Cortex of kidney (tissue), 1 donor: Measurements from ENCODE around the gene DPH3.

Source experiments
- DNase-seq: peaks from one replicate; lab custom pipeline; 2025; lab: John Stamatoyannopoulos, UW

Gene DPH3

DNA sequence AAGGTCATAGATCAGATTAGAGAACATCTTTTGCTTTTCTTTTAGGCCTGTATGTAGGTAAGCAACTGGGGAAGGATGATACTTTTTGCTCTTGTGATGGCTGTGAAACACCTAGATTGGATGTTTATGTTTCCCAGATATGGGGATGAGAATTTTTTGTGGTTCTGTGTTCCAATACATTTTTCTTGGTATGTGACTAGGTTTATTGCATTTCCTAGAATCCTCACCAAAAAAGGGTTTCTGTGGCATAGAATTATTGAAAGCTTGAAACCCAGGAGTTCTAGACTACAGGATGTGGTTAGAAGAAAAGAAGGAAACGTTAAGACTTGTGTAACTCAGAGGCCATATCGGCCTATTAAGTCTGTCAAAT lies 26.1 kb upstream of the DPH3 start:
- no peak for DNase-seq

DNA sequence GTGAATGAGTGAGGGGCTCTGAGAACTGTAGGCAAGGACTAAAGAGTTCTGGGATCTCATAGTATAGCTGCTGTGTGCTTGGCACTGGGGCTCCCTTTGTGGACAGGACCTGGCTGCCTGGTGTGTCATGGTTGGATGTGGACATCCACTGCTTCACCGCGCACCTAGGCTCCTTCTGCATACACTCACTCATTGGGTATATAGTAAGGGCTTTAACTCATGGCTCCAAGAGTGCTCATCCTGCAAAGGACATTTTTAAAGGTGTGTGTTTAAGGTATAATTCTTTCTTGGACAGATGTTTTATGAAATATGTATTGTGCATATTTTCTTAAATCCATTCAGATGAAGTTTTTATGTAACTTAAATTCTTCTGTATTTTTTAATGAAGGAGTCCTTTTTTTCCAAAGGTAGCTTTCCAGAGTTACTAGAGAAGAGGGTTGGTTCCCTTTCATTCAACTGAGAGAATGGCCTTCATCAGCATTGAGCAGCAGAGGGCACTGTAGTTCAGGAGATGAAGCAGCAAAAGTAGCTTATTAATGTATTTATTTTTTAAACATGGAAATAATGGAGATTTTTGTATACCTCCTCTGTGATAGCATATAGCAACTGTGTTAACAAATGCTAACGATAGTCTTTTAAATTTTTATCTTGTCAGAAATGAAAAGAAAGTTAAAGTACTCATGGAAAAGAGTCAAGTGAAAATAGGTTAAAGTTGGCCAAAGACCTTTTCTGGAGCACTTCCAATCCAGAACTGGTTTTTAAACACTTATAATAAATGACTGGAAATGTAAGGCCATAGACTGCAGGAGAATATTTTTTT lies 25.5 kb upstream of the DPH3 start:
- DNase-seq = no peak

DNA sequence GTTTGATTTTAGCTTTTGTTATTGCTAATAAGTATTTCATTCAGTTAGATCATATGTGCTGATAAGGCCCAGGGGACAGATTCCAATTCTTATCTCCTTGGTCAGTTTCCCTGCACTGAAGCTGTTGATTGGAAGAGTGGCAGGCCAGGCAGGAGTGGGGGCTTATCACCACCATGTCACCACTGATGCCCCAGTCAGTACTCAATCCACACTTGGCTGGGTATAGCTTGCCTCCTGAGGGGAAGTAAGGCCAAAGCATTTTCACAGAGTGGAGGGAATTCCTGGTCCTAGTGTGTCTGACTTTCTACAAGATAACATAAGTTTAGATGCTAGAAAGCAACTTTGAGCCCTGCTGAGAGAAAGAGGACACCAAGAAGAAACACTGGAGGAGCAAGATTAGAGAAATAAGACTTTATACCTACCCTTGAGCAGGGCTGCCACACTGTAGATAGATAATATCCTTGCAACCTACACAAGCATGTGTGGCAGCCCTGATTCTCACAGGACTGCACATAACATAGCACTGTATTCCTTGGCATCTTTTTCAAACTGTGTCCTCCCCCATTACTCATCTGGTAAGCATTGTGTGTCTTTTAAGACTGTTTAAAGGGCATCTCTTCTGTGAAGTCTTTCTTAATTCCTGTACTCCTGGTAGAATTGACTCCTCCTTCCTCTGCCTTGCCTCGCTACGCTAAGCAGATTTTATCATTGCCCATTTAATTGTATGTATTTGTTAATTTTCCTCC lies 24.6 kb upstream of the DPH3 start:
- DNase-seq = no peak

DNA sequence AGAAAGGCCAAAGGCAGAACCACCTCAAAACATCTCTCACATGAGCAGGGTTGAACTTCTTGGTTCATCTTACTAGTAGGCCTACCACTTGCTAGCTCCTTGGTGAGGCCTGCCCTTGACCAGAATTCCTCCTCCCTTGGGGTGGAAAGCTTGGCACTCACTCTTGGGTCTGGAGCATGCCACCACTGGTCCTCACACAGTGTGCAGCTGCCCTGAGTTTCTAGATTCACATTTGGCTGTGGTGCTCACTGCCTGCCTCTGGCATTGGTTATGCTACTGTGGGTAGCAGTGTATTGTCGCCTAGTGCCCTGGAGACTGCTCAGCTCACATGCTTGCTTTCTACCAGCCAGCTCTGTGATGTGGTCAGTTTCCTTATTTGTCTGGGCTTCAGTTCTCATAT lies 23.9 kb upstream of the DPH3 start:
- no peak for DNase-seq

DNA sequence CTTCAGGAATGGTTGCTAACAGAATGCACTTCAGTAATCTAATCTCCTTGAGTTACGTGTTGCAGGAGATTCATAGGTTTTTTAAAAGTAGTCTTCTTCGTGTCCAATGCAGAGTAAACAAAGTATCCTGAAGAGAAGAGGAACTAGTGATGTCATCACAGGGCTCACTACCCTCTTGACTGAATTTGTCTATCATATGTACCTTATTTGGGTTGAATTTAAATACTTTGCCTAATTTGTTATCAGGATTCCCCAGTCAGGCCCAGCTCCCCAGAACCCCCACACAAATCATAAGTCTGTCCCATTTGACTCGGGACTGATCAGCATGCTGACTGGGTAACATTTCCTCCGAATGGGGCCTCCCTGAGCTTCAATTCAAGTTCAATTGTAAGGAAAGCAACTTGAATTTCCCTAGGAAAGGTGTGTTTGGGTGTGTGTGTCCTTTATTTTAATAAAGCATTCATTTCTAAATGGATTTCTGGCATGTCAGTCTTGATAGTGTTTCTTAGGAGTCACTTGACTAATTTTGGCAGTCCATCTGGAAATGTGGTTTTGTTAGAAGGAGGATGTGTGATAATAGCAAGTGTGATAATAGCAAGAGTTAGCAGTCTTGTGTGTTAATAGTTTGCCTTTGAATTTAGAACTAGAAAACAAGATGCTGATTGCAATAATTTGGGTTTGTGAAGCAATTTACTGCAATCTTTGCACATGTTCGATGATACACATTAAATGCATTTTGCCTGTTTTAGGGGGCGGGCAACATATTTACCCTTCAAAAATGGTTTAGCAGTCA lies 22.2 kb upstream of the DPH3 start:
- DNase-seq = no peak

DNA sequence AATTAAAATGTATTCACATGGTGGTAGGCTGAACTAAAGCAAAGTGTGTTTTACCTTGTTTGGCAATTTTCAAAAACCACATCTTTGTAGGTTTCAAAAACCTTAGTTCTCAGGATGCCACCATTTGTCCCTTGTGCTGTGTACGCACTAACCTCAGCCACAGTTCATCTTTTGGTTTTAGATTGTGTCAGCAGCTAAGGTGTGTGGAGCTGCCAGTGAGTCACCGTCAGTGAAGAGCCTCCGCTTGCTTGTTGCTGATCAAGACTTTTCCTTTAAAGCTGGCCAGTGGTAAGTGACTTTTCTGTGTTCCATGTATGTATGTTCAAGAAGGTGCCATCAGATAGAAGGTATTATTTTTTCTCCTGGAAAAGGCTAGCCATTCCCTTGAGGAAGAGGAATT lies 21.4 kb upstream of the DPH3 start:
- DNase-seq = no peak

DNA sequence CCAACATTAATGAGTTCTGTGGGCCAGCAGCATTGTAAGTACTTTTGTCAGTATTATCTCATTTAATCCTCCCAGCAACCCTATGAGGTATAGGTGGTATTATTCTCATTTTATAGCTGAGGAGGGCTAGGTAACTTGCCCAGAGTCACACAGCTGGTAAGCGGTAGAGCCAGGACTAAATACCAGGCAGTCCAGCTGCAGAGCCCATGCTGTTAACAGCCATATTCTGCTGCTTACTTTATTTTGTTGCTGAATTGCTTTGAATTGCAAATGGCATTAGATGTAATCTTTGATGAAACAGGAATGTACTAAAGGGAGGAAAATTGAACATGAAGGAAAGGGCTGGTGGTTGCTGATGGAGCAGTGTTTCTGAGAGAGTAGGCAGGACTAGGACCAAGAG lies 19.9 kb upstream of the DPH3 start:
- DNase-seq = no peak

DNA sequence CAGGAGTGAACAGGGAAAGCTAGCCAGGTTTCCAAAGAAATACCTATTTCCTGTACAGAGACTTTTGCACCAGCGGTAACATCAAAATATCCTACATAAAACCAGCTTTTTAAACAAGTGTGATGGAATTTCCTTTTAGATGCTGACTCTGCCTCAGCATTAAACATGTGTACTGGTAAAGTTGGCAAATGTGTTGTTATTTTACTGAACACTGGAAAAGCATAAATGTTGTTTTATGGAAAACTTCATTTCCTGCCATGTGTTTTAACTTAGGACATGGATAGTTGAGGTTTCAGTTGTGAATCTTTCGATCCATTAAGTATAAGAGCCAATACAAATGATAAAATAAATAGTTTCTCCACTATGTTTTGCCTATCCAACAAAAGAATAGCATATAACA lies 15.9 kb upstream of the DPH3 start:
- no peak for DNase-seq

DNA sequence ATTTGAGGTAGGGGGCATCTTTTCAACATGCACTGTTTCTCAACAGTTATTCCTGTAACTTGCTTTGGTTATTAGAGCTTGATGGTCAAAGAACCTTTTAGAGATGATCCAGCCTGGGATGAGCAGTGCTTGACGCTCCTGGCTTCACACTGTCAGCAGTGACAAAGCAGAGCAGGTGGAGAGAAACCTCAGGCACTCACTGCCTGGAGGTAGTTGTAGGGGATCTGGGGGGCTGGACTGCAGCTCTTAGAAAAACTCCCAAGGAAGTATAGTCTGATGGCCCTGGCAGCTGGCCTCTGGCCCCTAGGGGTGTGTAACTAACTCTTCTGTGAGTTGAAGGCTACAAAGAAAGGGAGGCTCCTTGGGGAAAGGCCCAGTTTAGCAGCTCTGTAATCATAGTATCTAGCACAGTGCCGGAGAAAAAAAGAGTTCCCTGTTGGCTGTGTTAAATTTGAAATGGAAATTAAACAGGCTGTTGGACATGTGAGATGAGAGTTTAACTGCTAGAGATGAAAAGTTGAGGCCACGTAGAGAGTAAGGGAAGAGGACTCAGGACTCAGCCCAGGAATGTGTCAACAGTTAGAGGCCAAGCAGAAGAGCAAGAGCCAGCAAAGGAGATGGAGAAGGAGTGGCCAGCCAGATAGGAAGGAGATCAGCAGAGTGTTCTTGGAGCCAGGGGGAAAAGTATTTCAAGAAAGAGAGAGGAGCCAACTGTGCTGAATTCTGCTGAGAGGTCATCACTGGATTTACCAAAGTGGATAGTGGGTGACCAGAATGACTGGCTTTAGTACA lies 14.5 kb upstream of the DPH3 start:
- no peak for DNase-seq

DNA sequence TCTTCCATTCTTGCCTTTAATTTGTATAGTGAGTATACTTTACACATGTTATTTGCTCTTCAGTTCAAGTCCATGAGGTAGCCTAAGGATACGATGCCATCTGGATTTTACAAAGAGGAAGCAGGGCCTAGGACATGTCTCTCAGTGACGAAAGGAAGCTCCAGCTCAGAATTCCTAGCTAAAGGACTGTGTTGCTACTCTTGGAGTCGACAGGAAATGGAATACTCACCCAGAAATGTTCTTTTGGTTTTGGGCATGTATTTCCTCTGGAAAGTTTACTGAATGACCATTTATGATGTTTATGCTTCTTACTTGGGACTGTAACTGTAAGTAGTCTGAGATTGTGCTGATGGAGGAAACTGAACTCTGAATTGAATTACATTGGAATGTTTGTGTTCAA lies 12.7 kb upstream of the DPH3 start:
- DNase-seq = no peak

DNA sequence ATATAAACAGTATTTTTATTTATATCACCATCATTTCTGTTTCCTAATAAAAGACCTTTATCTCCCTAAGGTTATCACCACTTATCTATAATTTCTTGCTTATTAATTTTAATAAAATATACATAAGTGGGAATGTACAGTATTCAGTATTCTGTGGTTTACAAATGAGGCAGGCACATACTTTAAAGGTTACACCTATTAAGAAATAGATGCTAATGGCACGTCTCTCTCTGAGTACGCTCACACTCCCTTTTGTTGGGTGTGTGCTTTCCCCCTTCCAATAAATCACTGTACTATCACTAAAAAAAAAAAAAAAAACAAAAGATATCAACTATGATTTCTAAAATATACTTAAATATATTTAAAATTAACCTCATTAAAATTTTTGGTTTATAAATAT lies 9.1 kb upstream of the DPH3 start:
- DNase-seq = no peak

DNA sequence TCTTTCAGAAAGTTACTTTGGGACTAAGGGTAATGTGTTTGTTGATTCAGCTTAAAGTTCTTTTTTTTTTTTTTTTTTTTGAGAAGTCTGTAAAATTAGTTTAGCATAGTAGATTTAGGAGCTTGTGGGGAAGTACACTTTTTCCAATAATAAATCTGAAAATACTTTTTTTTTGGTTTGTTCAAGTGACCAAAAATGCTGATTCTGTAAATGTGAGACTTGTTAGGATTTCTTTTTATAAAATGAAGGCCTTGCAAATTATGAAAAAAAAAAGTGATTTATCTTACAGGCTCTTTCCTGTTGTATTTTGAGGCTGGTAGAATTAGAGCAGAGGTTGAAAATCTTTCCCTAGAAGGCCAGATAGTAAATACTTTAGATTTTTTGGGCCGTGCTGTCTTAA lies 7.8 kb upstream of the DPH3 start:
- DNase-seq = no peak

DNA sequence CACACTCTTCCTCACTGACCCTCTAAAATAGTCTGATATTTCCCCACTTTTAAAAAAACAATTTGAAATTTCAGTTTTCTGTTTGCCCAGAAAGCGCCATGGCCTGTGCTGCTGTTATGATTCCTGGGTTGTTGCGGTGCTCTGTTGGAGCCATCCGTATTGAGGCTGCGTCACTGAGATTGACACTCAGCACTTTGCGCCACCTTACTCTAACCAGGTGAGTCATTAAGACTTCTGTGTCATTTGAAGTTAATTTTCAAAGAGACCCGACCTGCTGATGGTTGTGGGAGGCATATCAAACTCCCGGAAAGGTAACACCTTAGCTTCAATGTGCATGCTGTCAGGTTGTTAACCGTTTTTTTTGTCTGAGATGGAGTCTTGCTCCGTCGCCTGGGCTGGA lies 6.1 kb upstream of the DPH3 start:
- no peak for DNase-seq

DNA sequence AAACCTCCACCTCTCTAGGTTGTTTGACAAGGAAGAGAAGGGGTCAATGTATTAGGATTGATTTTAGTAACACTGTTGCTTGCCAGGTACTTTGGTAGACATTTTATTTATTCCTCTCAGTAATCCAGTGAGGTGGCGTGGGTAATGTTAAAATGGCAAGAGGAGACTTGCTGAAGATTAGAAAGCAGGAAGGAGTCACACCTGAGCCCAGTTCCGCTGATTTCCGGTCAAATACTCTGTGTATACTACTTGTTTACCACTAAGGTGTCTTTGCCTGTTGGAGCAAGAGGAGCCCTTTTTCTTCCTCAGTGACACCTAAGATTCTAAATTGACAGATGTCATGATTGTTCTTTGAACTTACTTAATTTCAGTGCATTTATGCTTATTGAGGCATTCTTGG lies 2.0 kb upstream of the DPH3 start:
- no peak for DNase-seq

DNA sequence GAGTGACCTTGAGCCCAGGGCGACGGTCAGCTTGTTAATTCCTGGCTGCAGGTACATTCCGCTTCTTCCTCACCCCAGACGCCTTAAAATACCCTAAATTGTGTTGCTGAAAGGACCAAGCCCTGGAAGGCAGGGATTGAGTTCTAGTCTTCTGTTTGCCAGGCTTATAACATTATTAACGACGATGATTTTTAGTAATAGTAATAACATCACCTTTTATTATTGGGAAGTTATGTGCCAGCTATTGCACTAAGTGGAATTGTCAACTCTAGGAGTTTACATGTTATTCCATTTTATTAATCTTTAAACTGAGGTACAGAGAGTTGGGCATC lies 678 bp upstream of the DPH3 start:
- no peak for DNase-seq

DNA sequence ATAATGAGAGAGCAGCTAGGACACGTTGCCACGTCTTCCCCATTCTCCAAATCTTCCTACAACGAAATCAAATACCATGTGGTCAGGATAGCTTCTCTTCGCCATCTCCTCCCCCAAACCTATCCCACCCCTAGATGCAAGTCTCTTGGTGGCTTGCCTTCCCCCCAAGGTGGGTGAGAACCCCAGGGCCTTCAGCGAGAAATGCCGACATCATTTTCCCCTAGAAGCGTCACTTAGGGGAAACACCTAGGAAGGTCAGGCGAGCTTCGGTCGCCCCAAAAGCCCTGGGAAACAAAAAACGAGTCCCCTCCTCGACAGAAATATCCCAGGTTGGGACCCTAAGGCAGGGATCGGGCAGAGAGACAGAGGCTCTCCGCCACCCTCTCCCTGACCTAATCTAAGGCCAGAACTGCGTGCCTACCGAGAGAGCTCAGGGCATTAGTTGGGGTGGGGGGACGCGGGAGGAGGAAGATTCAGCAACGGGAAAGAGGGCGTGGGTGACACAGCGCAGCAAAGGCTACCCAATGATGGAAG lies 502 bp downstream of the DPH3 start:
- DNase-seq = no peak

DNA sequence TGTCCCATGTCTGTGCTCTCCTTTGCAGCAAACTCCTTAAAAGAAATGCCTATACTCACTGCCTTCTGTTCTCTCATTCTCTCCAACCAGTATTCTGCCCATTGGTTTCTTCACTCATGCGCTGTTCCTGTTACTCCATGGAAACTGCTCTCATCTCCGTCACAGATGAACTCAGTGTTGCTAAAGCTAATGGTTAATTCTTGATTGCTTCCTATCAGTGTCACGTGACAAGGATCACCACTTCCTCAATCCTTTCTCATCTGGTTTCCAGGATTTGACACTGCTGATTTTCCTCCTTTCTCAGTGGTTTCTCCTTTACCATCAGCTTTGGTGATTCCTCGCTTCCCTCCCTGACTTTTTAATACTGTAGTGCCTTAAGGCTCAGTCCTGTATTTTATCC lies 2.6 kb downstream of the DPH3 start:
- no peak for DNase-seq

DNA sequence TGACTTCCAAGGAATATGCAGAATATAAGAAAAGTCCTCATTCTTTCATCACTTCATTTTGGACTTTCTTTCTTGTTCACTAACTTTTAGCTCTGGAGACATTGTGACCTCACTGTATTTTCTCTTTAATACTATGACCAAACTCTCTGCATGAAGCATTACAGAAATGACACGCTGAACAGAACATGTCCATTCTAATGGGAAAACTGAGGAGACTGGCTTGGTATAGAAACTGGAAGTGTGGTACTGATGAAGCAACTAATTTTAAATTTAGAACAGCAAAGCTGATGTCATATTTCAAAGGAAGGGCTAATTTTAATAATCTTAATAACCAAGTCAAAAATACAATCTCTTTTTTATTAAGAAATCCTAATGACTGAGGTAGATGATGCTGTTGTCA lies 4.7 kb downstream of the DPH3 start:
- no peak for DNase-seq

DNA sequence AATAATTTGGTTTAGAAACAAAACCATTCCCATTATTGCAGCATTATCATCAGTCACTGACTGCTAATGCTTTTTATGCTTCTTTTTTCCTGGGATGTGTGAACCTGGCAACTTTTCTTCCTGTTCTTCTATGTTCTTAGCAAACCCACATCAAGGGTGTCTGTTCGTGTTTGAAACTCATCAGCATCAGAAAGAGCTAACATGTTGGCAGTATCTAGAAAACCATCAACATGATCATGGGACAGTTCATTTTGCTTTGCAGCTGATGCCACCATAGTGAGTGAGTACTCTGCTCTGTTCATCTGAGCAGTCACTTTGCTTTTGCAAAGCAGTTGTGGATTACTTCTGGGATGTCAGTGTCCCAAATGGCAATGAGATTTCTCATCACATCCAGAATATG lies 5.9 kb downstream of the DPH3 start:
- DNase-seq = no peak

DNA sequence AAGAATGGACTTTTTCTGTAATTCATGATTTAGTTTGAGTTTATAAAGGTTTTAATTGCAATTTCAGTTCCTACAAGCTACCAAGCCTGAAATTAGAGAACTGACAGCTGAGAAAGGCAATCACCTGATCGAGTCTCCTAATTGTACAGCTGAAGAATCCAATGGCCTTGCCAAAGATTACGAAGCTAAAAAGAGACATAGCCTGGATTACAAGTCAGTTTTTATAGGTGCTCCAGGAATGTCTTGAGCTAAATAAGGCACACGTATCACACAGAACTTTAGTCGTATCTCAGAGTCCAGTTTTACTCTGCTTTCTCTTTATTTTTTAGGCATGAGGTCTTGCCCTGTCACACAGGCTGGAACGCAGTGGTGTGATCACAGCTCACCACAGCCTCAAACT lies 6.6 kb downstream of the DPH3 start:
- no peak for DNase-seq

DNA sequence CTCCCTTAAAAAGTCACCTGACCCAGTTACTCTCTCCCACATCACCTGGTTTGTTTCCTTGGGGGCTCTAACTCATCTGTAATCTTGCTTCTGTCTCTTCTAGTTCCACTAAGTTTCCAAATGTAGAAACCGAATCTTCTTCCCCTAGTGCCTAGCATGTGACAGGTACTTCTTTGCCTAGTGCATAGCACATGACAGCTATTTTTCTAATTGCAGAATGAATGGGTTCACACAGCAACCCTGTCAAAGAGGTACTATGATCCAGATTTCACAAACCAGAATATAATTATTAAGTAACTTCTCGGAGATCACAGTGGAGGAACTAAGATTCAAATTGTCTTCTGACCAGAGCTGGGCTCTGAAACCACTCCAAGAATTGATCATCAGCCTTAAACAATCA lies 7.4 kb downstream of the DPH3 start:
- DNase-seq = no peak

DNA sequence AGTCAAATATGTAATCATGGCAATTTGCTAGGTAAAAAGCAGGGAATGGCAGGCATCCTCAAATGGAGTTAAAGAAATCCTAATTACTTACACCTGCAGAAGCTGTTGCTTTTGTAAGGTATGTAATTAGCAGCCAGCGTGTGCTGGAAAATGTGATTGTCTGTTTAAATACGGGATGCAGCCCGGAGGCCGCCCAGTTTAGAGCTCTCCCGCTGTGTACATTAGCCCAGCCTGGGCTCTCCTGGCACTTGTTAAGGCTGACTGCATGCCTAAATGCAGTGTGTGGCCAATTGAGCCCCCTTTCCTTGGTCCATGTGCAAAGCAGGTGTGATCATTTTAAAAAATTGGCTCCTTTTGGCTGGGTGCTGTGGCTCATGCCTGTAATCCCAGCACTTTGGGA lies 9.0 kb downstream of the DPH3 start:
- no peak for DNase-seq
